HL-60/S4 treated with phorbol 12-myristate 13-acetate at 8.2 ng/mL for 4 days and 3 days (cell line): ENCODE data around the gene PTPRT.

Experiments used
- in situ Hi-C: fragments of 300-500 bp; cut with MboI; formaldehyde crosslinking; loops from 2 replicates; pipeline ENCODE4 v1.15.0; 2022; ENCODE audit warnings: low sequenced_read_pairs

PTPRT gene

GRCh38 chr20:42164121-42164890 is 1025.4 kb downstream of the PTPRT start:
- in situ Hi-C loops, result no loop called here

- in situ Hi-C loops, result no loop called here
Observed at GRCh38 chr20:42161228-42161829, 1028.4 kb downstream of the PTPRT start.

DNA sequence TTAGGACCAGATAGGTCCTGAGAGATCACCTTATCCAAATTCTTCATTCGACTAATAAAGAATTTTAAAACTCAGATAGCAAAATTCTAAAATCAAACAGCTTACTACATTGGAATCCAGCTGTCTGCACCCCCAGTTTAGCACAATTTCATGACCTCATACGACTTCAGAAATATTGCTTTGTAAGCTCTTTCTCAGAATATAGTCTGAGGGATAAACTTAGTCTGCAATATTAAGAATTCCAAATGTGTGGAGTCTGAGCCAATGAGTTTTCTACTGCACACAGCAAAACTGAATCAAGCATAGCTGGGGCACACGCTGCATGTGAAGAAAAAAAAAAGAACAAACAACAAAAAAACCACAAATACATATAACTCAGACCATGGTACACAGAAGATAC is 1029.9 kb downstream of the PTPRT start:
- in situ Hi-C loops, result no loop called here

GRCh38 chr20:42158272-42158671 is 1031.4 kb downstream of the PTPRT start:
- in situ Hi-C loops, result no loop called here

GRCh38 chr20:42155586-42155985 is 1034.1 kb downstream of the PTPRT start:
- in situ Hi-C loops, result no loop called here

- in situ Hi-C loops, result no loop called here
Observed at GRCh38 chr20:42152575-42152974, 1037.1 kb downstream of the PTPRT start.

DNA sequence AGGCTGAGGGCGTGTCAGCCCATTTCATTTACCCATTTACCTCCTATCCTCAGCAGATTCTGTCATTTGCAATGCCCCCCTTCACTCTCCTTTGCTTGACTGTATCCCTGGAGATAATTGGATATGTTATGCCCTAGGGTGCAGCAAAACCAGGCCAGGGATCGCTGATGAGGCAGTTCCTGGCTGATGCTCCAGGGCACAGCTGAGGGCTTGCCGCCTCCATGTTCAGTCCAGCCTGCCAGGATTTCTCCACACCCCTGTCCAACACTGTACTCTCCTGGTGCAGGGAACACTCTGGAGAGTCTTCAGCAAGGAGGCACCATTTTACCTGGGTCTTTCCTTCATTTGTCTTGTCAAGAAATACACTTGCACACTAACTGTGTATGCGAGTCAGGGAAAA is 1039.5 kb downstream of the PTPRT start:
- in situ Hi-C loops, result no loop called here

GRCh38 chr20:42138729-42139128 is 1051.0 kb downstream of the PTPRT start:
- in situ Hi-C loops, result no loop called here

GRCh38 chr20:42134265-42135098 is 1055.2 kb downstream of the PTPRT start:
- in situ Hi-C loops, result no loop called here

DNA sequence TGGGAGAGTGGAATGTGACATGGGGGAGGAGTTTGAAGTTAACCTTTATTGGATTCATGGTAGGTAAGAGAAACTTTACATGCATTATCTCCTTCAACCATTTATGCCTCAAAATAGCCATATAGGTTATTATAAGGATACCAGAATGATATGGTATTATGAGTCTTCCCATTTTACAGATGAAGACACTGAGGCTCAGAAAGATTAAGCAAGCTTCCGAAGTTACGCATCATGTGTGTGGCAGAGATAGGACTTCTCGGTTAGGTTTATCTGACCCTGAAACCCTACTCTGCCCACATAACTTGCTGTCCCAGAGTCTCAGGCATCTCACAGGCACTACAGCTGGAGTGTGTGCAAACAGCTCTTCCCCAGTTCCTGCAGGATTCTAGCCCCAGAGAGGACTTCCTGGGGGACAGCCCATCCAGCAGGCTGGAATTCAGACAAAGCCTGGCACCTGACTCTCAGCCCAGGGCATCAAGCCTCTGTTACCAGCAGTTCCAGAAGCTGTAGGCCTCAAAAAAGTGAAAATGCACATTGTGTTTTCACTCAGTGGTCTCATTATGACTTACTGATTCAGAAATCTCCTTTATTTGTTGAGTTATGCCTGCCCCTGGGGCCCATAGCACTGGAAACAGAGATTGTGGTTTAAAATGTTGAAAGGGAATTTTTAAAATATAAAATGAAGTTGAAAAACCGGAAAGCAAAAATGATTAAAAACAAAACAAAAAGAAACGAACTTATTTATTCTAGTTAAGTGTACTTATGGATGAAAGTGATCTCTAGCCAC is 1058.7 kb downstream of the PTPRT start:
- in situ Hi-C loops, result no loop called here

GRCh38 chr20:42125426-42125825 is 1064.3 kb downstream of the PTPRT start:
- in situ Hi-C loops, result no loop called here

DNA sequence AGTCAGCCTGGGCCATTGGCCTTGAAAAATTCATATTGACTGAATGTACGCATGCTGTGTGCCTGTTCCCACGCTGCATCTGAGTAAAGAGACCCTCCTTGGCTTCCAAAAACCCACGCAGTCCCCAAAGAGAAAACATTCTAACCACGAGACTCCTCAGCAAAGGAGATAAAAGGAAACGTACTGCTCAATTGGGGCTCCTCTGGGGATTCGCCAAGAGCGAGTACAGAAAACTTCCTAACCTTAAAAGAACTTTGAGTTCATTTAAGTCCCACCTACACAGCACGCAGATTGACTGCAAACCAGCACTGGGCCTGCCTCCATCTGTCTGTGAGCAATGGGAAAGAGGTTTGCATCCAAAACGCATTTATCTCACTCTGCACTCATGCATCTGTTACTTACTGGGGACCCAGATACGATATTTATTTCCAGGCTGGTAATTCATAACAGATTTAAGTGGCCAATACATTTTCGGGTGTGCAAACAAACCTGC is 1065.7 kb downstream of the PTPRT start:
- in situ Hi-C loops, result no loop called here

- in situ Hi-C loops, result no loop called here
Observed at GRCh38 chr20:42118409-42119125, 1071.1 kb downstream of the PTPRT start.

- in situ Hi-C loops, result no loop called here
Observed at GRCh38 chr20:42118001-42118400, 1071.7 kb downstream of the PTPRT start.

- in situ Hi-C loops, result no loop called here
Observed at GRCh38 chr20:42113236-42113635, 1076.5 kb downstream of the PTPRT start.

GRCh38 chr20:42112161-42112560 is 1077.5 kb downstream of the PTPRT start:
- in situ Hi-C loops, result no loop called here

DNA sequence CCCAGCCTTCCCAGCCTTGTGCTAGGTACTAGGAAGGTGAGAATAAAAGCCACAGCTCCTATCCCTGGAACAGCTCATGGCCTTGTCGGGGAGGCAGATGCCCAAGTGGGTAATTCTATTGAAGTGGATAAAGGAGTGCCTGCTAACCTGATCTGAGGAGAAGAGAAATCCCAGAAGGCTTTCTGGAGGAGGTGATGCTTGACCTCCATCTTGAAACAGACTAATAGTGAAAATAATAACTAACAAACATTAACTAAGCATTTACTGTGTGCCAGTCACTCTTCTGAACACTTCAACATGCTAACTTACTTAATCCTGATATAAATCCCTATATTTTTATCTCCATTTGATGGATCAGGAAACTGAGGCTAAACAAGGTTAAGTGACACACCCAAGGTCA is 1078.4 kb downstream of the PTPRT start:
- in situ Hi-C loops, result no loop called here

GRCh38 chr20:42110301-42110700 is 1079.4 kb downstream of the PTPRT start:
- in situ Hi-C loops, result no loop called here

DNA sequence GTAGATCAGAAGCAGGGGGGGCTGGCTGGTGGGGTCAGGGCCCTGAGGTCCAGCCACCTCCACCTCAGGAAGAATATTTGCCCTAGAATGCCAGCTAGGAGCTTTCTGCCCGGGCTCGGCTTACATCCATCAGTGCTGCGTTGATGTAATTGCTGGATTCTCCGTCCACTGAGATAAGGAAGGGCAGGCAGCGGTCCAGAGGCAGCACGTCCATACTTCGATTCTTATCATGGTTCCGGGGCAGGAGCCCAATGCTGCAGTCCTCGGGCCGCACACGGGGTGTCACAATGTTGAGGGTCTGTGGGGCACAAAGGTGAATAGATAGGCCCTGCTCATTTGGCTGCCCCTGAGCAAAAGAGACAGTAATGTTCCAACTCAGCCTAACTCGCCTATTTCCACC is 1087.7 kb downstream of the PTPRT start:
- in situ Hi-C loops, result no loop called here

DNA sequence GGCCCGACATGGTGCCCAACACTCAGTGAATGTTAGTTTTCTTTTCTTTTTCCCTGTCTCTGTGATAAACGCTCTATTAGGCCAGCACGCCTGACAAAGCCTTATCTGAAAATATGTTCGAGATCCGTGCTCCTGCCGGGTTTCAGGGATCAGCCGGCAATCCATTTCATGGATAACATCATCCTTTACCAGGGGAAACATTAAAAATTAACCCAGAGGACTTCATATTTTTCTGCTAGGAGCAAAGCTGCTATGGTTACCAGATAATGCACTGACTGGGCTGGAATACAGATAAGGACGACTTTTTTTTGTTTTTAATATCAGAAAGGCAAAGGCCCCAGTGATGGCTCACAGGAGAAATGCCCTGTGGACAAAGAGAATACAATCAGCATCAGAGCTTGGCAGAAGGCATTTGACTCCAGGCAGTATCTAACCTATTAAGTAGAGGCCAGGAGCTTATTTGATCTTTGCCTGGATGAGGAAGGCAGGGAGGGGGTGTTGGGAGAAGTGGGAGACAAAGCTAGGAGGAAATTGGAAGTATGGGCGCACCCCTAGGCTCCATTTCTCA is 1089.5 kb downstream of the PTPRT start:
- in situ Hi-C loops, result no loop called here
